Liver (tissue), 9 donors: ENCODE measurements around the gene VDAC1. TPM values are rescaled to one million over a fixed set of nuclear protein-coding genes. Genes with fewer than 3 reads are reported as not detected.

Experiments
- DNase-seq: peaks from one replicate; pipeline ENCODE4 v3.0.0-alpha.2; 2017; ENCODE audit warnings: low spot score
- H3K27ac ChIP-seq, 2 donors: one replicate each; pipeline ENCODE4 v1.7.0; 2013; ENCODE audit warnings: inconsistent platforms in 2 of 2, low read length in 2 of 2, control low read depth in 1 of 2, low read depth in 1 of 2, mild to moderate bottlenecking in 1 of 2
- H3K27me3 ChIP-seq, 4 donors: one replicate each; pipeline versions ENCODE4 v1.6.1 to v1.7.0; 2013; ENCODE audit warnings: low read length in 3 of 4, inconsistent platforms in 1 of 4, mild to moderate bottlenecking in 1 of 4, moderate library complexity in 1 of 4; ENCODE audit not compliant: control insufficient read depth in 4 of 4, insufficient read depth in 4 of 4
- H3K36me3 ChIP-seq, 4 donors: one replicate each; pipeline versions ENCODE4 v1.6.1 to v1.7.0; 2013; ENCODE audit warnings: low read length in 3 of 4, mild to moderate bottlenecking in 3 of 4, low read depth in 1 of 4, moderate library complexity in 1 of 4; ENCODE audit not compliant: control insufficient read depth in 4 of 4, insufficient read depth in 3 of 4
- H3K4me1 ChIP-seq, 4 donors: one replicate each; pipeline versions ENCODE4 v1.6.1 to v1.7.0; 2013; ENCODE audit warnings: low read length in 3 of 4, mild to moderate bottlenecking in 3 of 4, moderate library complexity in 1 of 4; ENCODE audit not compliant: control insufficient read depth in 4 of 4, insufficient read depth in 4 of 4
- H3K4me3 ChIP-seq, 3 donors: one replicate each; pipeline versions ENCODE4 v1.6.1 to v1.7.0; 2013; ENCODE audit warnings: low read length in 3 of 3, control low read depth in 1 of 3, low read depth in 1 of 3, mild to moderate bottlenecking in 1 of 3
- H3K9ac ChIP-seq, 2 donors: one replicate each; pipeline ENCODE4 v1.7.0; 2013; ENCODE audit warnings: low read length in 2 of 2, mild to moderate bottlenecking in 2 of 2, moderate library complexity in 2 of 2, control low read depth in 1 of 2, low read depth in 1 of 2
- H3K9me3 ChIP-seq, 4 donors: one replicate each; pipeline versions ENCODE4 v1.6.1 to v1.7.0; 2013; ENCODE audit warnings: low read length in 3 of 4; ENCODE audit not compliant: control insufficient read depth in 4 of 4
- ATF3 ChIP-seq: IDR thresholded peaks from 2 replicates; pipeline ENCODE4 v1.6.1; 2016; ENCODE audit warnings: antibody characterized with exemption
- CTCF ChIP-seq: fragments of 150-350 bp; IDR thresholded peaks from 2 replicates; pipeline ENCODE4 v1.5.1; 2017; ENCODE audit warnings: improper control_type of control experiment, low read depth, low read length; ENCODE audit not compliant: missing input control
- EGR1 ChIP-seq, 2 donors: IDR thresholded peaks; 2 replicates each; pipeline ENCODE4 v1.6.1; 2016 to 2018; ENCODE audit warnings: antibody characterized with exemption in 2 of 2, low read depth in 2 of 2
- FOXA1 ChIP-seq: IDR thresholded peaks from 2 replicates; pipeline ENCODE4 v1.6.1; 2016; ENCODE audit warnings: antibody characterized with exemption
- FOXA2 ChIP-seq: IDR thresholded peaks from 2 replicates; pipeline ENCODE4 v1.6.1; 2016; ENCODE audit warnings: antibody characterized with exemption
- GABPA ChIP-seq, 2 donors: IDR thresholded peaks in 1 of 2; conservative IDR thresholded peaks in 1 of 2; 2 replicates each; pipeline ENCODE4 v1.6.1; 2016; ENCODE audit warnings: antibody characterized with exemption in 2 of 2, mild to moderate bottlenecking in 1 of 2, moderate library complexity in 1 of 2
- HNF4G ChIP-seq: IDR thresholded peaks from 2 replicates; pipeline ENCODE4 v1.6.1; 2016; ENCODE audit warnings: antibody characterized with exemption
- JUND ChIP-seq, 2 donors: IDR thresholded peaks; 2 replicates each; pipeline ENCODE4 v1.6.1; 2016; ENCODE audit warnings: antibody characterized with exemption in 2 of 2
- NR2F2 ChIP-seq: IDR thresholded peaks from 2 replicates; pipeline ENCODE4 v1.6.1; 2016; ENCODE audit warnings: antibody characterized with exemption
- REST ChIP-seq: IDR thresholded peaks from 2 replicates; pipeline ENCODE4 v1.6.1; 2016; ENCODE audit warnings: antibody characterized with exemption, mild to moderate bottlenecking
- RXRA ChIP-seq, 2 donors: IDR thresholded peaks; 2 replicates each; pipeline ENCODE4 v1.6.1; 2017 to 2018; ENCODE audit warnings: antibody characterized with exemption in 2 of 2, mild to moderate bottlenecking in 1 of 2
- SP1 ChIP-seq: IDR thresholded peaks from 2 replicates; pipeline ENCODE4 v1.6.1; 2018; ENCODE audit warnings: antibody characterized with exemption, mild to moderate bottlenecking
- TAF1 ChIP-seq: conservative IDR thresholded peaks from 2 replicates; pipeline ENCODE4 v1.6.1; 2016; ENCODE audit warnings: antibody characterized with exemption, mild to moderate bottlenecking
- WGBS: extraction: QIAGEN DNeasy Blood & Tissue Kit; methylation state at CpG from one replicate; pipeline ENCODE4 v1.1.7; 2013; 5-methylcytosine and 5-hydroxymethylcytosine counted together
- polyA plus RNA-seq, 2 donors: library from polyadenylated mRNA; stranded (reverse) in 1 of 2; unstranded in 1 of 2; fragments of 200-250 nt in 1 of 2; fragments of >200 nt in 1 of 2; fragmentation: Nextera tagmentation in 1 of 2; extraction: Ambion mirVana in 1 of 2; gene quantifications; one replicate each; pipeline versions ENCODE4 v1.2.1 to v1.2.3, GENCODE V29; 2013 to 2015
- total RNA-seq, 2 donors: library from RNA; depleted of rRNA; stranded (reverse); fragments of >200 nt; gene quantifications; one replicate each; pipeline ENCODE4 v1.2.3, GENCODE V29; 2014
- TF ChIP-seq, protein P1 (sequence below): IDR thresholded peaks from 2 replicates; pipeline ENCODE4 v1.6.1; 2016; ENCODE audit warnings: antibody characterized with exemption
- donor health status: healthy.
- donor health status: healthy.
- donor health status: healthy.
- donor health status: healthy.
- donor health status: healthy.

The VDAC1 gene
- total and polyA plus RNA-seq, 4 donors, result 85.4 to 139 (median 121) TPM

- DNase-seq, result no peak
- H3K9ac ChIP-seq, result no peak overlapping the region
- no peak overlapping the region for H3K27ac ChIP-seq
- H3K36me3 ChIP-seq, result no peaks in the 10 kb centered on the region
- no peaks in the 10 kb centered on the region for H3K27me3 ChIP-seq
- no peaks in the 10 kb centered on the region for H3K4me1 ChIP-seq
- no peaks in the 10 kb centered on the region for H3K9me3 ChIP-seq
- TF ChIP-seq TAF1, result no peak
- no peak for TF ChIP-seq SP1
- TF ChIP-seq, protein P1, sequence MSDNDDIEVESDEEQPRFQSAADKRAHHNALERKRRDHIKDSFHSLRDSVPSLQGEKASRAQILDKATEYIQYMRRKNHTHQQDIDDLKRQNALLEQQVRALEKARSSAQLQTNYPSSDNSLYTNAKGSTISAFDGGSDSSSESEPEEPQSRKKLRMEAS, result no peak
- TF ChIP-seq JUND (IDR thresholded peaks at IDR 0.05), result no peak
- no peak for TF ChIP-seq EGR1 (IDR thresholded peaks at IDR 0.05; ENCODE audit: low read depth in 2 of 2)
- no peak for TF ChIP-seq FOXA1
- TF ChIP-seq RXRA (IDR thresholded peaks at IDR 0.05), result no peak
- TF ChIP-seq REST, result no peak
- no peak for TF ChIP-seq GABPA (IDR thresholded peaks at IDR 0.05 in 1 of 2, conservative IDR thresholded peaks at IDR 0.05 in 1 of 2)
- no peak for TF ChIP-seq FOXA2
- TF ChIP-seq ATF3, result no peak
- TF ChIP-seq HNF4G, result no peak
- TF ChIP-seq NR2F2, result no peak
- 68% methylated on average over 5 of the region's 5 CpGs for WGBS
- no peak overlapping the region for H3K4me3 ChIP-seq
Observed at GRCh38 chr5:134053840-134054338, 49.1 kb upstream of the VDAC1 start.

- H3K27me3 ChIP-seq, result no peaks in the 10 kb centered on the region
- H3K9ac ChIP-seq, result no peak overlapping the region
- no peaks in the 10 kb centered on the region for H3K36me3 ChIP-seq
- no peak overlapping the region for H3K4me3 ChIP-seq
- TF ChIP-seq, protein P1, result no peak
- TF ChIP-seq GABPA (IDR thresholded peaks at IDR 0.05 in 1 of 2, conservative IDR thresholded peaks at IDR 0.05 in 1 of 2), result no peak
- TF ChIP-seq NR2F2, result no peak
- TF ChIP-seq REST, result no peak
- no peak for TF ChIP-seq CTCF
- TF ChIP-seq EGR1 (IDR thresholded peaks at IDR 0.05; ENCODE audit: low read depth in 2 of 2), result no peak
- DNase-seq, result no peak
- no peaks in the 10 kb centered on the region for H3K9me3 ChIP-seq
- no peaks in the 10 kb centered on the region for H3K4me1 ChIP-seq
- no peak overlapping the region for H3K27ac ChIP-seq
- 78% methylated on average over 8 of the region's 8 CpGs for WGBS
Observed at GRCh38 chr5:134053314-134053839, 48.6 kb upstream of the VDAC1 start.
